ENCODE measurements around the gene DIAPH3.

The DIAPH3 gene

DNA sequence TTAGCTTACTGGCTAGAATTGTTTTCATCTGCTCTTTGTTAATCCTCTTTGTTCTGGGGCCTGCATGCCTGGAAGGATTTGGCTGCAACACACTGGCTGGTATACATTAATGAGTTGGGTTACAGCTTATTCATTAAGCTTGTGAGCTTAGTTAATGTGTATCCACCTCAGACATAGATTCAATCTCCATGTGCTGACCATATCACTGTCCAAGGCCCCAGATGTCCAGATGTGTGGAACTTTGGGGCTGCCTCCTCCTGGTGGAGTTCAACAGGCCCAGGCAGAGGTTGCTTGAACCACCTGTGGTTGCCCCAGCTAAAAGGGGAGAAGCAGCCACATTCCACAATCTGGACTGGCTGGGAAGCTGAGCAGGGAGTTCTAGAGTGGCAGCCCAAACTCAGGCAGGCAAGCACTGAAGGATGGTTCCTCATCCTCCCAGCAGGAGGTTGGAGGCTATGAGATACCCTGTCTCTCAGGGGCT, 5.4 kb downstream of the DIAPH3 start:
- in situ Hi-C loops (cut with MboI; ENCODE audit: low sequenced_read_pairs): no loop called here

DNA sequence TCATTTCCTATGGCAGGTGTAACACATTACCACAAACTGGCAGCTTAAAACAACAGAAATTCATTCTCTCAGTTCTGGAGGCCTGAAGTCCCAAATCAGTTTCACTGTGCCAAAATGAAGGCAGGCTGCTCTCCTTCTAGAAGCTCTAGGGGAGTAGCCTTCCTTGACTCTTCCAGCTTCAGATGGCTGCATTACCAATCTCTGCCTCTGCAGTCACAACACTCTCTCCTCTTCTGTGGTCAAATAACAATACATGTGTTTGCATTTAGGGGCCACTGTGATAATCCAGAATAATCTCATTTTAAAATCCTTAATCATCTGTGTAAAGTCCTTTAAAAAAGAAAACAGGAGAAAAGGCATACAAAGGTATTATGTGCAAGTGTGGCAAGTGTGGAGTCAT, 7.8 kb downstream of the DIAPH3 start:
- in situ Hi-C loops (cut with MboI; ENCODE audit: low sequenced_read_pairs): no loop called here

DNA sequence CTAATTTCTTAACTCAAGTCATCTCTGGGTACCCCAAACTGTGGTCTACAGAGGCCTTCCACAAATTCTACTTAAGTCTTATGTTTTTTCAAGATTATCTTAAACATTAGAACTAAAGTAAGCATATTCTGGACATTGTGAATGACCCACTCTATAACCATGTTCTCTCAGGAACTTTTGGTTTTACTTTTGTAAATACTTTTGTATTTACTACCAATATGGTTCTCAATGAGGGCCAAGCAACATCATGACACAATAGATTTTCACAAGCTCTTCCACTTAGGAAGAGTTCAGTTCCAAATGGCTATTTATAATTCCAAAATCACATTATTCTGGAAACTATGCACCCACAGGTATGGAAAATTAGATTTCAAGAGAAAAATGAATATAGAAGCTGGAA, 10.8 kb downstream of the DIAPH3 start:
- in situ Hi-C loops (cut with MboI; ENCODE audit: low sequenced_read_pairs): no loop called here

DNA sequence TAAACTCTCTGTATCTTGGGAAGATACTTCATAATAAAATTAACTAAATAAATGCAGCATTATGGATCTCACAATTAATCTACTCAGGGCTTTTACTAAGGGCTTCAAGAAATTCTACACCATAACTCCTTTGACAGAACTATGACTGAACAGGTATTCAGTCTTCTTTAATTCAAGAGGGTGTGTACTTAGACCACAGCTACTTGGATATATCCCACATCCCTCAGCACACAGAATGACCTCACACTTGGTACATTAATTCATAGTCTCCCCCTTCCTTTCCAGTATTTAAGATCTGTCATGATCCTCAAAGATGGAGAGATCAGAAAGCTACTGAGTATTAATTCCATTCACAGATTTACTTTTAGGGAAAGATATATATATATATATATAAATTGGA, 11.6 kb downstream of the DIAPH3 start:
- in situ Hi-C loops (cut with MboI; ENCODE audit: low sequenced_read_pairs): no loop called here

DNA sequence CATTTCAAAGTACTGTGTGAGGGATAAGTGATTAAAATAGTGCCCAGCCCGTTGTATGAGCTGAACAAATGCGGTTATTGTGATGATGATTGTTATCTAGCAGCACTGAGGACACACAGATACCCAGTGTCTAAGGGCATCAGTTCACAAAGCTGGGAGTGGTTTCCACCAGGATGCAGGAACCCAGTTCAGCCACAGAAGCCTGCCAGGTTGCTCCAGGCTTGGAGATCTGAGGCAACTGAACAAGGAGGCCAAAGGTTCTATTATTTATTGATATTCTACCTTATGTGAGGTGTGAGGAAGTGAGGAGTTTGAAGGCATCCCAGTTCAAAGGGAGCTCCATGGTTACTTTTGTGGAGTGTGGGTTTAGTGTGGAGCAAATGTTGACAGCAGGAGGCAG, 13.2 kb downstream of the DIAPH3 start:
- in situ Hi-C loops (cut with MboI; ENCODE audit: low sequenced_read_pairs): no loop called here

DNA sequence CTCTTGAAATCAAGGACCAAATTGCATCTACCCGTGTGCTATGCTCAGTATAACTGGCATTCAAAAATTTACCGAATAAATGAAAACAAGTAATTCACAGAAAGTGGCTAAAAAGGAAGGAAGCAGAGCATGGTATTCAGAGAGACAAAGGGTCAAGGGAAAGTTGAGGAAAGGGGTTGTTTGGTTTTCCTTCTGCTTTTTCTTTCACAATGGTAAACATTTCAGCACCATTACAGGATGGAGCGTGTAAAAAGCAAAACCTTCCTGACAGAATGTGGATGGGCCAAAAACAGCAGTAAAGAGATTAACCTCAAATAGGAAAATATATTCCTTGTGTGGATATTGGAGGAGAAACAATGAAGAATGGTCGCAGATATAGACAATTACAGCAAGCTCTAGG, 14.8 kb downstream of the DIAPH3 start:
- in situ Hi-C loops (cut with MboI; ENCODE audit: low sequenced_read_pairs): no loop called here

DNA sequence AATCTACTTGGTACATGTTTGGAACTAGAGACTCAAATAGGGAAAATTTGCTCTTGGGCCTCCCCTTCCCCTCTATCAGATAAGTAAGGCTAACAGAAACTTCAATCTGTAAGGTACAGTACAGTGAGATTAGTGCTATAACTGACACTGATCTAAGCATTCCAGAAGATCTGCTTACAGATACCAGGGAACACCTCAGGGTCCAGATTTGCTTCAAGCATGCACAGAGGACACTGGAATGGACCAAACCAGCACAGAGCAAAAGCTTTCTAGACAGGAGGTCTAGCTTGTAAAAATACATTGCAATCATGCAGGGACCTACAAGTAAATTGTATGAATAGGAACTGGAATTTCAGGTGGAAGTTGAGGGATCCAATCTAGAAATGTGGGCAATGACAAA, 16.4 kb downstream of the DIAPH3 start:
- in situ Hi-C loops (cut with MboI; ENCODE audit: low sequenced_read_pairs): no loop called here

DNA sequence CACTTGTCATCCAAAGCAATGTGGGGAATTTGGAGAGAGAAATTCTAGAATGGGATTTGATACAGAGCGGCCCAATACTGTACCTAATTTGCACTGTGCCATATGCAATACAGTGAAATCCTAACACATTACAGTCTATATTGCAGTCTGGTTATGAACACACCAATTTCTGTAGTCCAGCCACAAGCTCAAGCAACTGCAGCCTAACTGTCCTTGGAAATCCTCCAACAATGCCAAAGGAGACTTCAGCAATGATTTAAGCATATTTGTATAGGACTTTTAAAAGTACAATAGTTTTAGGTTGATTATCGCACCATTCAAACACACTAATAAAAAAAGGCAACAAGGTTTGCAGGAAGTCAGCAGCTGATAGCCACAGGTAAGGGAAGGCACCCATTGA, 17.3 kb downstream of the DIAPH3 start:
- in situ Hi-C loops (cut with MboI; ENCODE audit: low sequenced_read_pairs): no loop called here

DNA sequence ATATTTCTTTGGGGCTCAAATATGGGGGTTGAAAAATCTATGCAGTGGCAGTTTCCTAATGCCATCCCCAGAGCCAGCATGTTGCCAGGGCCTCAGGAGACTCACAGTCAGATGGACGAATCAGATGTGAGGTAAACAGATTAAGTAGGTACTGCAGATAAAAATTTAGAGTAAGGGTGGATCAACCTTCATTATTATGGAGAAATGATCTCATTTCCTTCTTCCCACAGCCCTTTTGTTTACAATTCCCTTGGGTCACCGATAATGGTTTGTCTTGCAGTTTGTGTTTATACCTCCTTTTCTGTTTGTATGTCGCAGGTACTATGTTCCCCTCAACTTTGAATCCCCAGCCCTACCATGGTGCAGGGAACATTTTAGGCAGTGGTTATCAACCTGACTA, 20.0 kb downstream of the DIAPH3 start:
- in situ Hi-C loops (cut with MboI; ENCODE audit: low sequenced_read_pairs): no loop called here

DNA sequence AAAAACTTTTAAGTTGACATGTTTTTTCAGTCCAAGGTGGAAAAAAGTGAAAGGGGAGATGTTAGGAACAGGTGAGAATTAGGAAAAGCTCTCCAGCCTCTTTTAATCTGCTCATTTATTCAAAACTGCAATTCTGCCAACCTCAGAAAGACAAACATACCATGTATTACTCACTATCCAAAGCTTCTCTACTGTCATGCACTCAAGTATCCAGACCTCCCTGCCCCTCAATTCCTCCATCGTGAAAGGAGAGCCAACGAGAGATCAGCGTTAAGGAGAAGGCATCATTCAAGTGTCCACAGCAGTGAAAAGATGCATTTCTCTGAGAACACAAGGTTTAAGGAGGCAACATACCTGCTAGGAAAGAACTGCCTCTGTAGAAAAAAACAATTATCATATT, 24.5 kb downstream of the DIAPH3 start:
- in situ Hi-C loops (cut with MboI; ENCODE audit: low sequenced_read_pairs): no loop called here

DNA sequence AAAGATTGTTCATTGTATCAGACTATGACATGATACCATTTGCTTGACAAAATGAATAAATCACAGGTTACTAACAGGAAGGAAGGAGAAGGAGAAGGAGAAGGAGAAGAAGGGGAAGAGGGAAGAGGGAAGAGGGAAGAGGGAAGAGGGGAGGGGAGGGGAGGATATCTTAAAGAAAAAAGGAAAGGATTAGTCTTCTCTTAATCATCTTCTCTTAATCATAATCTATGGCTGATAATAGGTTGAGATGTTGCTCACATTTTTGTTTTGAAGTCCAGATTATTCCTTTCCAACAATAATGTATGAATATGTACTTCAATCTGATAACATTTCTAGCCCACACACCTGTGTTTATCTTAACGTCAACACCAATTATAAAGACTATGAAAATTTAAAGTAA, 25.1 kb downstream of the DIAPH3 start:
- in situ Hi-C loops (cut with MboI; ENCODE audit: low sequenced_read_pairs): no loop called here

DNA sequence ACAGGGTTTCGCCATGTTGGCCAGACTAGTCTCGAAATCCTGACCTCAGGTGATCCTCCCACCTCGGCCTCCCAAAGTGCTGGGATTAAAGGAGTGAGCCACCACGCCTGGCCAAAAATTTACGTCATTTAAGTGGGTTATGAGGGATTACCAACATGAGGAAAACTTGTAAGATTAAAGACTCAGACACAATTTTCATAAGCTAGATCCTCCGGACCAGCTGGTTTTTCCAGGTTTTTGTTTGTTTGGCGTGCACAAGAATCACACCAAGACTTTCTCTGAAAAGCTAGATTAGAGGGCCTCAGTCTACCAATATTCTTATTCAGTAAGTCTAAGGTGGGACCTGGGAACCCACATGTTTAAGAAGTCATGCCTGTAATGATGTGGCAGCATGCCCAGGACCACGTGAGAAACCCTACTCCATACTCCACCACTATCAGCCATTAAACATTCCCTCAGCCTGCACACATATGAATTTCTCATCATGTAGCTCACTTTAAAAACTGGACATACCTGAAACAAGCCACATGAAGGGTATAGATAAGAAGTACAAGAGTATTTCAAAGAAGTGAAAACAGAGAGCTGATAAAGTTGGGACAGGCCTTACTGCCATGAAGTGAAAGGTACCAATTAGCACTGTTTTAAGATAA, 25.7 kb downstream of the DIAPH3 start:
- in situ Hi-C loops (cut with MboI; ENCODE audit: low sequenced_read_pairs): no loop called here

DNA sequence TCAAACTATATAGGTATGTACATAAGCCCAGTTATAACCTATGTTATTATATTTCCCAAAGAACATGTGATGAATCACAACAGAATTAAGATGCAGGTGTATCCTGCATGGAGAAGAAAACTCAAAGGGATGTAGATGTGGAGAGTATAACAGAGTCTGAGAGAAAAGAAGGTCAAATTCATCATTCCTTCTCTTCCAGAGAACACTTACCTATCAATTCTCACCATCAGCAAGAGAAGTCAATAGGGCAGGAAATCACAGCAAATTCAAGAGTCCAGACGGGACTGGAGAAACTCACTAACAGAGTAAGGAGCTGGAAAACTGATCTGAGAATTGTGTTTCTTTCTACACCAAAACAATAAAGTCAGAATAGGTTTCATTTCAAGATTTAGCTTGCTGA, 28.4 kb downstream of the DIAPH3 start:
- in situ Hi-C loops (cut with MboI; ENCODE audit: low sequenced_read_pairs): no loop called here

DNA sequence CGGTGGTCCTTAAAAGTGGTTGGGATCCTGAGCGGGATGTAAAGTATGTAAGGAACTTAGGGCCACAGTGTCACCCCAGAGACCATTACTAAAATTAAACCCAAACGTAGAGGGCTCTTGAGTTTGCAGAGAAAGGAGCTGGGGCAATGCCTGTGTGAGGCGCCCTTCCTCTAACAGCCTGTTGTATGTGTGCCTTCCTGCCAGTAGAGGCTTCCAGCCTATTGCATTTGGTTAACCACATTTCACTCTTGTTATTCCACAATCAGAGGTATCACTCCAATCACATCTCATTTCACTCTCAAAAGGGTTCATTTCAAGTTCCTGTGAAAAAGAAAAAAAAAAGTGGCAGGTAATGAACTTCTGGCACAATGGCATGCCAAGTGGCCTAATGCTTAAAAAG, 29.4 kb downstream of the DIAPH3 start:
- in situ Hi-C loops (cut with MboI; ENCODE audit: low sequenced_read_pairs): no loop called here

DNA sequence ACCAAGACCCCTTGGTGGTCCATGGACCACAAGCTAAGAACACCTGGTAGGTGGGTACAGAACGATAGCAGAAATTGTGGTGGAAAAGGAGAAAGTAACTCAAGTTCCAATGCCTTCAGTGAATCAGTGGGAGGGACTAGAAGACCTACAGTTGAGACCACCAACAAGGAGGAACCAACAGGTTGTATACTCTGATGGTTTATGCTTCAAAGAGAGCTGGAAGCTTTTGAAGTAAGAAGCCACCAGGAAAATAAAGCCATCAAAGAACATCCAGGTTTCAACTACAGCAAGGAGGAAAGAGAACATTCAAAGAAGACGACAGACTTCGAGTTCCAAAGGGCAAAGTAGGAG, 42.4 kb downstream of the DIAPH3 start:
- in situ Hi-C loops (cut with MboI; ENCODE audit: low sequenced_read_pairs): no loop called here

DNA sequence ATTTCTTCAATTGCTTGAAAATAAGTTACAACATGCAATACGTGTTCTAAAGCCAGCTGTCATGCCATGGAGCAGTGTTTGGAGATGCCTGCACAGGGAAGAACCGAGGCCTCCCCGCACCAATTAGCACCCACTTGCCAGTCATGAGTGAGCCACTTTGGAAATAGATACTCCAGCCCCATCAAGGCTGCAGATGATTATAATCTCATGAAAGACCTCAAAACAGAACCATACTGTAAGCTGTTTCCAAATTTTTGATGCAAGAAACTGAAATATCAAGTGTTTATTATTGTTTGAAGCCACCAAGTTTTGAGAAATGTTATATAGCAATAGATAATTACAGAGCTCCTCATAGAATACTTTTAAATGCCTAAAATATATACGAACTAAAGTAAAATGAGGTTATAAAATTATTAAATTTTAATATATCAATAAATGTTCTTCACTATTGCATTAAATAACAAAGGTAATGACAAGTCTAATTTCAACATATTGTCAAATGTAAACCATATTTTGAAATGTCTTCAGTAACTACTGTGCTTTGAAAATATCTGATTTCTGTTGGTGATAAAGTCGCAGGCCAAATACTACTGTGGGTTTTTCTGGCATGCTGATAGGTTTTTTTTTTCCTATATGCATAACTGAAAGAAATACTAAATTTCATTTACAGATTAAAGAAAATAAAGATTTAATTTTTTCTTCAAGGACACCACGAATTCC, 43.0 kb downstream of the DIAPH3 start:
- in situ Hi-C loops (cut with MboI; ENCODE audit: low sequenced_read_pairs): no loop called here

DNA sequence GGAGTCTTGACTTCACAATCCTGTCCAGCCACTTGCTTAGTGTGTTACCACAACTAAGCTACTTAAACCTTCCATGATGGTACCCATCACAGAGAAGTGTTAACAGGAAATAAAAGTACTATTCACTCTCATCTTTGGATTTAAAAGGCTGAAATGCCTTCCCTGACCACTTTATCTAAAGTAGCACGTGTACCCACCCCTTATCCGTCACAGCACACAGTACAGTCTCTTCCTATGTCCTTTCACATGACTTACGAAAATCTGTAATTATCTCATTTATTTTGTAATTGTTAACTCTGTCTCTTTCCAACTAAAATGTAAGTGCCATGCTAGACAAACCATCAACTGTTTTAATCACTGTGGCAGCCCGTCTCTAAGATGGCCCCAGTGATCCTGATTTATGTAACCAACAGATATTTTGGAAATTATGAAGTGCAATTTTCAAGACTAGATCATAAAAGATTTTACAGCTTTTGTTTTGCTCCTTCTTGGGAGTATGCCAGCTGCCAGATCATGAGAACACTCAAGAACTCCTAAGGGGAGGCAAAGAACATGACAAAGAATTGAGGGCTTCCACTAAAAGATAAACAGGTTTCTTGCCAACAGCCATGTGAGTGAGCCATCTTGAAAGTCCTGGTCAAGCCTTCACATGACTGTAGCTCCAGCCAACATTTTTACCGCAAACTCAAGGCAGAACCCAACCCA, 44.9 kb downstream of the DIAPH3 start:
- in situ Hi-C loops (cut with MboI; ENCODE audit: low sequenced_read_pairs): no loop called here

DNA sequence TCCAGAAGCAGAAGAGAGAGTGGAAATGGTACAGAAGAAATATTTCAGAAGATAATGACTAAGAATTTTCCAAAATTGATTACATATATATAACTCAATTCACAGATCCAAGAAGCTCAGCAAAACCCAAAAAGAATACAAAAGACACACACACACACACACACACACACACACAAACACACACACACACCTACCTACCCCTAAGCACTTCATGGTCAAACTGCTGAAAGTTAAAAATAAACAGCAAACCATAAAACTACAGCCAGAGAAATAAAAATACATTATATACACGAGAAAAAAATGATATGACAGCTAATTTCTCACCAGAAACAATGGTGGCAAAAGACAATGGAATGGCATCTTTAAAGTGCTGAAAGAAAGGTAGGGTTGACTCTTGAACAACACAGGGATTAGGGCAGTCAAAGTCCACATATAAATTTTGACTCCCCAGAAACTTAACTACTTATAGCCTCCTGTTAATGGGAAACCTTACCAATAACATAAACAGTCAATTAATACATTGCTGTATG, 49.2 kb downstream of the DIAPH3 start:
- in situ Hi-C loops (cut with MboI; ENCODE audit: low sequenced_read_pairs): no loop called here

DNA sequence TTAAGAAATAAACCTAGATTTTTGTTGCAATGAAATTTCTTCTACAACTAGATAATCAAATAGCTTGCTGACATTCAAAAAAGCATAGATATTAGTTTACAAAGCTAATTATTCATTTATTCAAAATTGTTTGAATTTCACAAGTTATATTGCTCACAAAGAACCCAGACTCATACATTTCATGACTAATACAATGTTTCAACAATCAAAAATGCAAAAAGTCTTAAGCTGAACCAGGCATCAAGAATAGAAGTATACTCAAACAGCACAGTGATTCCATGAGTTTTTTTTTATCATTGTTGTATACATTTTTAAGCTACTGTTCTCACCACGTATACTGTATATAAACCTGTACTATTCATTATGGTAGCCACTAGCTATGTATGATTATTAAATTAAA, 51.0 kb downstream of the DIAPH3 start:
- in situ Hi-C loops (cut with MboI; ENCODE audit: low sequenced_read_pairs): no loop called here

DNA sequence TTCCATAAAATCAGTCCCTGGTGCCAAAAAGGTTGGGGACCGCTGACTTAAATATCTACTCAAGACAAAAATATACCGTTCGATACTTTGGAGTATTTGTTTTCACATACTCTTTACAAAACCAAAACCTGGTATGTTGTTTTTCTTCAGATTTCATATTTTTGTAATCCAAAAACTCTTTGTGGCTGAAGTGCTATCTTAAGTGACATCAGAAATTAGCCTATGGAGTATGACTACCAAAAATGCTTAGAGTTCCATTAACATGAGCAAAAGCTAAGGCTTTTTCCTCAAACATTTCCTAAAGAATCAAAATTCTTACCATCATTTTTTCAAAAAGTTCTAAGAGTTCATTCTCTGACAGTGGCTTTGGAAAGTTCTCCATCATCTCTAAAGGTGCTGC, 52.0 kb downstream of the DIAPH3 start:
- in situ Hi-C loops (cut with MboI; ENCODE audit: low sequenced_read_pairs): no loop called here

DNA sequence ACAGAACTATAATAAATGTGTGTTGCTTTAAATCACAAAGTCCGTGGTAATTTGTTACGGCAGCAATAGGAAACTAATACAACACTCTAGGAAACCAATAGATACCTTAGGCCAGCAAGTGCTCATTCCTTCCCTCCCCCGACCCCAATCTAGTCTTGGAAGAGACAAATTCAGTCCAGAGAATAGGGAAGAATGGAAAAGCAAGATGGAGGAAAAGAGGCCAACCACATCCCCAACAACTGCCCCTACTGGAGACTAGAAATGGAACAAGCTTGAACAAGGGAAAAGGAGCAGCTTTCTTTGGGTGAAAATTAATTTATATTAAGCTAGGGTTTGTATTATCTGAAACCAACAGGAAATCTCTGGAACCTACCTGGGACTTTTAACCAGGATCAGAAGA, 54.4 kb downstream of the DIAPH3 start:
- in situ Hi-C loops (cut with MboI; ENCODE audit: low sequenced_read_pairs): no loop called here

DNA sequence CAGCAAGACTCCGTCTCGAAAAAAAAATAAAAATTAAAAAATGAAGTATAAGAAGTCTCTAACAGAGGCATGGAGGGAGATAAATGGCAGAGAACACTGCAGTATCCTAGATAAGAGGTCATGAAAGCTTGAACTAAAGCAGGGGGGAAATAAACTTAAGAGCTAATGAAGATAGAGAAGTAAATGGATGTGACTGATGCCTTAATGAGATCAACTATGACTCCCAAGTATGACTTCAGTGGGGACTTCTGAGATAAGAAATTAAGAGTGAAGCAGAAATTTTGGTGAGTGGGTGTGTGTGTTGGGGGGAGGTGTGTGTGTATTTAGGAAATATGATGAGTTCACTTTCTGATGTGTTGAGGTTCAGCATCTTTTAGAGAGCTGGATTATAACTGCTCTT, 55.1 kb downstream of the DIAPH3 start:
- in situ Hi-C loops (cut with MboI; ENCODE audit: low sequenced_read_pairs): no loop called here
